ENCODE measurements around the gene RAP1A.
"Not testable (repeated sequence)": the region's sequence is repeated elsewhere in the genome, so short reads cannot be mapped to it uniquely, and the experiment has no call there.

RAP1A gene

DNA sequence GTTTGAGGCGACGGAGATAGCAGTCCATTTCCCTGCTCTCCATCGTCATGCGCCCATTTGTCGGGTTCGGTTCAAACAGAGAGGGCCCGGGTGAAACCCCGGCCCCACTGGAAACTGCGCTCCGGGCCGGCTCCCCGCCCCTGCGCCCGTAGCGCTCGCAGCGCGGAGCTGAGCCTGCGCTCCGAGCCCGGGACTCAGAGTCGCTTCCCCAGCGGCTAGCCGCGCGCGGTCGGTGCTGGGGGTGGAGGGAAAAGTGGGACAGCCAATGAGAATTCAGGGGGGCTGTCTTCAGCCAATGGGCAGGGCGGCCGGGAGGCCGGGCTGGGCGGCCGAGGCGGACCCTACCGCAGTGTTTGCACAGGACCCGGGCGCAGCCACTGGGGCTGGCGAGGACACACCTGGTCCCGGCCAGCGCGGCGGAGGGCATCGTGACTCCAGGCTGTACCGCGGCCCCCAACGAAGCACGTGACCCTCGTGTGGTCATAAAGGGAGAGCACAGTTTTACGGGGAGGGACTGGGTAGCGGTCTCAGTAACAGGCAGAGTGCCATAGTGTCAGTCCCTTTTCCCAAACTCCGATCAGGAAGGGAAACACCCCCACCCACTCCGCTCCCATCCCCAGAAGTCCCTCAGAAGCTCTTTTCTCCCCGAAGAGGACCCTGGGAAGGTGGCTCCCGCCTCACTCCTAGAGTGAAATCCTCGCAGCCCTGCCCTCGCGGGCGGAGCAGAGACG lies 119.8 kb downstream of the RAP1A start, which contains the start of gene INKA2:
INKA2 (minus strand) TSS at position 202 of the 731 bp plus-strand sequence; CDS start at position 49, 153 bp downstream.
- DNase-seq: peak; percentile 98

DNA sequence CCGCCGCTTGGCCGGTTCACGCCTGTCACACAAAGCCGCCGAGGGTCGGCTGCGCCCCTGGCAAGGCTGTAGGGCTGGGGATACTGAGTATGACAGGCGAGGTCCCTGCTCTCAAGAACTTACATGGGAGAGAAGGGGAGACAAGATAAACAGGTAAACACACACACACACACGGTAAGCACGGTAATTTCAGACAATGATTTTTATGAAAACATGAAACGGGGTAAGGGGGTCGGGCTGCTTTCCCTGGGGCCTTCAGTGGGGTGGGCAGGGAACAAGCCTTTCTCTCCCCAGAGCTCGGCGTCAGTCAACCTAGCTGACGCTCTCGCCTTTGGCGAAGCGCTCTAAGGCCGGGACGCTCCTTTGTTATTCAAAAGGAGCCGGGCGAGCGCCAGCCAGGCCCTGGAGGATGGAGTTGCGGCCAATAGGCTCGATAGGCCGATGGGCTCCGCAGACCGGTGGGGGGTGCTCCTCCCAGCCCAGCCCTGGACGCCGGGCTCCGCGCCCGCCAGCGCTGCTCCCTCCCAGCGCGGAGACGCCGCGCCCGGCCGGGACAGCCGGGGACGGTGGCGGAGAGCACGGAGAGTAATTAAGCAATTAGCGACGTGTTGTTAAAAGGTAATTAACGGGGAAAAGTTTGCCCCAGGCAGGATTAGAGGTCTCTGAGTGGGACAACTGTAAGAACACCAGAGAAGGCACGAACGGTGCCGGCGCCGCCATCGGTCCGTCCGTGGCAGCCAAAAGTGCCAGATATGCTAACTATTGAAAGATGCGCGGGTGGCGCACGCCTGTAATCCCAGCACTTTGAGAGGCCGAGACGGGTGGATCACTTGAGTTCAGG lies 120.6 kb downstream of the RAP1A start:
- DNase-seq: peak; percentile 95

DNA sequence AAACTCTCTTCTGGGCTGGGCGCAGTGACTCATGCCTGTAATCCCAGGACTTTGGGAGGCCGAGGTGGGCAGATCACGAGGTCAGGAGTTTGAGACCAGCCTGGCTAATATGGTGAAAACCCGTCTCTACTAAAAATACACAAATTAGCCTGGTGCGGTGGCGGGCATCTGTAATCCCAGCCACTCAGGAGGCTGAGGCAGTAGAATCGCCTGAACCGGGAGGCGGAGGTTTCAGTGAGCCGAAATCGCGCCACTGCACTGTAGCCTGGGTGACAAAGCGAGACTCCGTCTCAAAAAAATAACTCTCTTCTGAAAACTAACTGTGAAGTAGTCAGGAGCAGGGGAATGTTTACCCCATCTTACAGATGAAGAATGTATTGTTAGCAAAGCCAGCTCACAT lies 122.7 kb downstream of the RAP1A start:
- not testable (repeated sequence) for DNase-seq

DNA sequence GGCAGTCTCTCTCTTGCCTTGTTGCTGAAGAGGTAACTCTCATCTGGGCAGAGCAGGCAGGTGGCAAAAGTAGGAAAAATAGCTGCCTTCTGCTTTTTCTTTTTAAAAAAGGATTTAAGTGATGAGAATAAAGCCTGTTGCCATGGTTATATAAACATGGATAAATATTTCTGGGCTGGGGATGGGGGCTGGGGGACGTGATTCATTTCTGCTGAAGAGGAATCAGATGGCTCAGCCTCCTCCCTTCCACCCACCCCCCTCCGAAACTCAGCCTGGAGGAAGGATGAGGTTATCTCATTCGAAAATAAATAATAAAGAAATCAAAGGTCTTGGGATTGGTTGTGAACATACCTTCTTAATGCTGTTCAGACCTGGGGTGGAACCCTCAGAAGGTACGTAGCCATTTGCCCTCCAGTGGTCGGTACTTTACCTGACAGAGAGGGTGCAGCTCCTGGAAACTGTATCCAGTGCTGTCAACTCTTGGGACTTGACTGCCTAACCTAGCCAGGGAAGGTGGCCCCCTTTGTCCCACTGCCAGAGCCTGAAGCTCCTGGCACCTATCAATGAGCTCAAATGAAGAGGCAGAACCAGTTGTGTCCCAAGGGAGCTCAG lies 123.5 kb downstream of the RAP1A start:
- DNase-seq: peak; percentile 15

DNA sequence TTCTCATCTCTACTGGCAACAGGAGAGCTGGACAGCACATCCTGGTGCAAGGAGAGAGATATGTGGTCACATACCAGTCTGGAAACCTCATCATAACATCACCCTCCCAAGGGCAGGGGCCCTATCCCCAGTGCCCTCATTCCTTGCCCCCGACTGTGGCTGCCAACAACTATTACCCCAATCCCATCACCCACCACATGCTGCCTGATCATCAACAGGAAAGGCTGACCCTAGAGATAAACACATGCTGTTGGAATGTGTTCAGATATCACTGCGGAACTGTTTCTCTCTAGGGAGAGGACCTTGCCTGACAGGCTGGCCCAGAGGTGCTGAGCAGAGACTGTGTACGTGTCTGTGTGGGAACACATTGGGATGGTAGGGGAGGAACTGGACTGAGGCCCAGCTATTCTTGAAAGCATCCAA lies 124.1 kb downstream of the RAP1A start:
- DNase-seq: no peak

DNA sequence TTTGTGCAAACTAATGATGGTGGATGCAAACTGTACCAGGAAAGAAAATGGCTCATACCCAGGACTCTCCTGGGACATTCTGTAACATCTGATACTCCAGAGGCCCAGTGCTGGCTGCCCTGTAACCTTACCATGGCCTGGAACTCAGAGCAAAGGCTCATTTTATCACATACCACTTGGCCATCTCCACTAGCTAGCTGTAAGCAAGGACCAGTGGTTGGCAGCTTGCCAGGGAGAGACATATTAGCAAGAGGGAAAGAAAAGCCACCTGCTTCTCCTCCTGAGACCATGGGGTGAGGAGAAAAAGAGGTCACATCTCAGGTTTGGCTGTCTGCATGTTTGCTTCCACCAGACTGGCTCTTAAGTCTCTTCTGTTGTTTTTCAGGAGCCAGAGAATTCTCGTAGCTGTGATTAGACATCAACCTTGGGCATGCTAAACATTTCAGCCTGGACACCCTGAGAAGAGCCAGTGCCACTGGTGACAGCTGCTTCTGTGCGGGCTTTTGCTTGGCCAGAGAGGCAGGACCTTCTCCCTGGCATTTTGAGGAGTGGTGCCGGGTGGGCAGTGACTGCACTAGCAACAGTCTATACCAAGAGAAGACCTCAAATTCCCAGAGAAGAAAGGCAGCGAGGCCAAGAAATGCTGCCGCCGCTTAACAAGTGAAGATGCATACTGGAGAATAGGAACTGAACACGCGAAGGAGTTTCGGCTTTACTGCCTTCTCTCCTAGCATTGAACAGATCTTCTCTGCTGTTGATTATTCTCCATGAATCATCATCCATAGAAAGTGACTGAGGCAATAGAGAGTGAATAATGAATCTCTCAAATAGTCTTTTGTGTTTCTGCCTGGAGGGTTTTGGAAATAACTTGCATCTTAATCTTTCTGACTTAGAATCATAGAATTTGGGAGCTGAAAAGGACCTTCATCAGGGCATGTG lies 126.4 kb downstream of the RAP1A start:
- DNase-seq: peak; percentile 31

DNA sequence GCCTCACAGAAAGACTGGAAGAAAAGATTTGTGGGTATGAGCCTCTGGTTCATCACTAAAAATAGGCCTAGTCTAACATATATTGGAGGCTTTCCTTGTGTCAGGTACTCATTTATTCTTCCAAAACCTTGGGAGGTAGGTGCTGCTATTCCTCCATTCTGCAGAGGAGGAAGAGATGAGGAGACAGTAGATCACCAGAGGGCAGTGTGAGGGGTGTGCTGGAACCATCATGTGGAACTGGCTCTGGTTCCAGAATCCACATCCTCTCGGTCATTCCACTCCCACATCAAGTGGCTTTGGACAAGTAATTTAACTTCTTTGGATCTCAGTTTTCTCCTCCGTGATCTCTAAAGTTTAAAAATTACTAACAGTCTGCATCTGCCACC lies 127.0 kb downstream of the RAP1A start:
- DNase-seq: no peak

DNA sequence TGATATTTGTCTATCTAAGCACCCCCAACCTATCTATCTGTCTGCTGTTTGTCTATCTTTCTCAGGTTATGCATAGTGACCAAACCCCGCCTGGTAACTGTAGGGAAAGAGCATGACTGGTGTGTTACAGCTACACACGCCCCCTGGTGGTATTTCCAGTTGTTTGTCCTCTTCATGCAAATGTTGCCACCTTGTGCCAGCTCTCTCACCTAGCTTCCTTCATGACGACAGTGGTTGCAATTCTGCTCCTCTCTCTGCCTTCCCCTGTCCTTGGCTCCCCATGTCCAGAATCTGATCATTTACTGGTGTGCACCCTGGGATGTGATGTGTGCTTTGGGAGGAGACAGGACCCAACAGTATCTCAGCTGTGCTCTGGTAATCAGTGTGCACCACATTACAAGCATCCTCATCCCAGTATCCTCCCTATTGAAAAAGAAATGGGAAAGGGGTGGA lies 127.7 kb downstream of the RAP1A start:
- peak; percentile 88 for DNase-seq

DNA sequence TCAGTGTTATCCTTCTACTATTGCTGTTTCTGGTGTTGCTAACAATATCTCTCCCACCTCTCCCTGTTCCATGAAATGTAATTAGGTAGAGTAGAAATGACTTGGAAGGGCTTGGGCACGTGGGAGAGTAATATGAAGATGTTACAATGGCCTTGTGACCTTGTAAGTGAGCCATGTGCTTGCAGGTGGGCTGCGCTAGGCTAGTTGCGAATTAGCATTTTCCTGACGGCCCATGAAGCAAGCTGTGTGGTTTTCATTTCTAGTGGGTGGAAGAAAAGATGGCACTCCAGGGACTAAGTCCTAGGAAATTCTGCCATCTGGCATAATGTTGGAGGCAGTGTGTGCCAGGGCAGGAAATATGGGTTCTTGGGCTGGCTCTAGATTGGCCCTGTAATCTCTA lies 128.4 kb downstream of the RAP1A start:
- DNase-seq: no peak

DNA sequence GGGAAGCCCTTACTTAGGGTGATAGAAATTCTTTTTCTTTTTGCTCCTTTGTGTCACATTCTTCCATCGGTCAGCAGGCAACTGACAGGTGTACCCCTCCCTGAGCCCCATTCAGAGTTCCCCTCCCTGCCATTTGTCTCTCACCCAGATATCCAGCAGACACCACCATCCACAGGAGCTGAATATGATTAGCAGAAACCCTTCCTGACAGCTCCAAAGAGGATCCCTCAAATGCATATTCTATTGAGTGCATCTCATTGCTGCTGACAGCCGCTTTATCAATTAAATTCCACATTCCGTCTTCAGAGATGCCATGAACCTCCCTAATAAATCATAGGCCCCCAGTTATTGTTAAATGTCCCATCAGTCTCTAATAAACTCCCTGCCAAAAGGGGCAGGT lies 130.0 kb downstream of the RAP1A start:
- DNase-seq: no peak

DNA sequence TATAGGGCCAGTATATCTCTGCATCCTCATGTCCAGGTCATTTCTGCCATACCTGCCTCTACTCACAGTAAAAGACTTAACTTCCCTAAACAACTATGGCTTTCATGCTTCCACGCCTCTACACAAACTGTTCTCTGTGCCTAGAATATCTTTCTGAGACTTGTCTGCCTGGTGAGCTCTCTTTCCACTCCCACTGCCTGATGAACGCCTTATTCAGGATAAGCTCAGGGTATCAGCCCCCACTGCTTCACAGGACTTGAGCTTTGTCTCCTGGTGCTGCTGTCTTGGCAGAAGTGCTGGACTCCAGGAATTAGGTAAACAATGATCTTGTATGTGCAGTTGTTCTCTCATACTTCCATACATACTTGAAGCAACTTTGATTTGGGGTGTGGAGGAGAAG lies 131.3 kb downstream of the RAP1A start:
- no peak for DNase-seq

DNA sequence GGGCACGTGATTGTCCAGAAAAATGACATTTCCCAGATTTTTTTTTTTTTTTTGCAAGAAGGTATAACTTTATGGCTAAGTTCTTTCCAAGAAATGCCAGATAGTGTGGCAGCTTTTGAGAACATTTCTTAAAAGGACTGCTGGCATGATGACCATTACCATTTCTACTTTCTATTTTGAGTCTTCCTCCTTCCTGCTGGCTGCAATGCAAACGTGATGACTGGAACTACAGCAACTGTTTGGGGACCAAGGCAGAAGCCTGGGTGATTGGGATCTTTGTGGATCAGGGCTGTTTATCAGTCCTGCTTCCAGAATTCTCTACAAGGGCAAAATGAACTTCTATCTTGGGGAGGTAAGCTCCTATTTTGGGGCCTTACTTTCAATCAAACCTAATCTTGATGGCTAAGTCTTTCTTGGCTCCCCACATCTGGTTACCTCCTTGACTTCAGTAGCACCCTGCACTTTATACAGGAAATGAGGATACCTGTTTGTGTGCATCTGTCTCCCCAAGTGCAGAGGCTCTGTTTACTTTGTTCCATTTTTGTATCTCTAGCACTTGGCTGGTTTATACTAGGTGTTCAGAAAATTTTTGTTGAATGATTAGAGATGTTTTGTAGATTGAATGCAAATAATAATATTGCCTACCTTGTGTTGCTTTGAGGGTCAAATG lies 132.5 kb downstream of the RAP1A start:
- DNase-seq: no peak

DNA sequence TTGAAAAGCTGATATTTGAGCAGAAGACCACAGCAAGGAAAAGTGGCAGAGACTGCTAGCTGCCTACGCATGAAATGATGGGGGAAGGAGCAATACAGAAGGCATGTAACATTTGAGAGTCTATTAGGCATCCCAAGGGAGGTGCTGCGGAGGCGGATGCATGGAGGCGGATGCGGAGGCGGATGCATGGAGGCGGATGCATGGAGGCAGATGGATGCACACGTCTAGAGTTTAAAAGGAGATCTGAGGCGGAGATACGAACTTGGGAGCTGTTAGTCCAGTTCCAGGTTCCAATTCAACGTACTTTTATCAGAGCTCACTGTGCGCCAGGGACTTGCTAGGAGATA lies 135.4 kb downstream of the RAP1A start:
- DNase-seq: peak; percentile 77

DNA sequence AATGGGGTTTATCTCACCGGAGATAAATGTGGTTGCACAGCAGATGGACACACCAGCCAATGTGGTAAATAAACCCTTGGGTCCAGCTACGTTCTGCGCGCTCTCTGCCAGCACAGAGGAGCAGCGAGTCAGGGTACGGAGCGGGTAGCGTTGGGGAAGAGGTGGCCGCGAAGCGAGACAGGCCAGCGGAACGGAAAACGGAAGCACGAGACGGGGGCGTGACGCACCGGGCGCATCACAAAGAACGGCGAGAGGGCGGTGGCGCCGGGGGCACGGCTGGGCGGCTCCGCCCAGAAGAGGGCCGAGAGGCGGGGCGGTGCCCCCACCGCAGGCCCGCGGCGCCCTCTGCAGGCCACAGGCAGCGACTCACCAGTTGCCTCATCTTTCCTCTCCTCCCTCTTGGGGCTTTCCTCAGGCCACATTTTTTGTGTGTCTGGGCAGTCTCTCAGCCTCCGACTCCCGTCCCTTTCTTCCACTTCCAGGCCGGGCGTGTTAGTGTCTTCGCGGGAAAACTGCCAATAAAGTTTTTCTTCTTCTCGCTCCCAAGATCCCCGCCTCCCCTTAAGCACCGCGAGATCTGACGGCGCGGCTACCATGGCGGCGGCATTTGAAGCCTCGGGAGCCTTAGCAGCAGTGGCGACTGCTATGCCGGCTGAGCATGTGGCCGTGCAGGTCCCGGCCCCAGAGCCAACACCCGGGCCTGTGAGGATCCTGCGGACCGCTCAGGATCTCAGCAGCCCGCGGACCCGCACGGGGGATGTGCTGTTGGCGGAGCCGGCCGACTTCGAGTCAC lies 135.9 kb downstream of the RAP1A start, which contains the start of gene DDX20:
DDX20 (plus strand) TSS at position 571 of the 793 bp plus-strand sequence; CDS start at position 595, 24 bp downstream.
- peak; percentile 98 for DNase-seq

DNA sequence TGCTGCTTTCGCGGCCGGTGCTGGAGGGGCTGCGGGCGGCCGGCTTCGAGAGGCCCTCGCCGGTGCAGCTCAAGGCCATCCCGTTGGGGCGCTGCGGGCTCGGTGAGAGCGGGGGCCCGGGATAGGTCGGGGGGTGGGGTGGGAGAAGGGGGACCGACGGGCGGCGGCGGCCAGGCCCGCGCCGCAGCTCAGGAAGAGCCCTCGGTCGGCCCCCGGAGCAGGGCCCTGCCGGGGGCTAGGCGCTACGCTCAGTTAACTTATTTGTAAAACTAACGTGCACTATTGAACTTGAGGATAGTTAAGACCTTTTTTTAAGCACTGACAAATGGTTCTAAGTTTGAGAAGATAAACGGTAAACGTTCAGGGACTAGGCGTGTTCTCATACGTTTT lies 136.5 kb downstream of the RAP1A start:
- DNase-seq: no peak

DNA sequence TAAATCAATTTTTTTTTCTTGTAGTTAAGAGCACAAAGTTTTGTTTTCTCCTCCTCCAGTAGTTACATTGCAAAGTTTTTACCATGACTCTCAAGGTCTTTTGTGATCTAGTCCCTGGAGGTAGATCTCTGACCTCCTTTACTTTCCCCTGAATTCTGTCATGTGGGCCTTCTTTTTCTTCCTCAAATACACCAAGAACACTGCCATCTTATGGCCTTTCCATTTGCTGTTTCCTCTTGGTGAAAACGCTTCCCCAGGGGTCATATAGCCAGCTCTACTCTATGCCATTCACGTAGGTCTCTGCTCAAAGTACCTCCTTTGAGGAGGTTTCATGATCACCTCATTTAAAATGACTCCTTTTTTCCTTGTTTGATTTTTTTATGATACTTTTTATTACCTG lies 138.8 kb downstream of the RAP1A start:
- peak; percentile 24 for DNase-seq

DNA sequence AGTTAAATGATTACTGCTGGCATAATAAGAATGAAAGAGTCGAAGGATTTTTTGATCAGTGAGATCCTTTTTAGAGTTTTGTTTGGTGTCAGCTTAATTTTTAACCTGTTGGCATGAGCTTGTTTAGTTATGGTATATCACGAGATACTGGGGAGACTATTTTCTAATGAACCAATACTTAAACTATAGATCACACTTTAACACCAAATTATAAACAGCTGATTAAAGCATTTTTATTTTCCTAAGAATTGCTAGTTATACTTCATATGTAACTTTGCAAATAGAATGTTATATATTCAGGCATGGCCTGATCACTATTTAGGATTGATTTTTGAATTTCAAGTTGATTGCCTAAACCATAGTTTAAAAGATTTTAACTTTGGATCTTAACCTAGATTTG lies 142.1 kb downstream of the RAP1A start:
- DNase-seq: no peak

DNA sequence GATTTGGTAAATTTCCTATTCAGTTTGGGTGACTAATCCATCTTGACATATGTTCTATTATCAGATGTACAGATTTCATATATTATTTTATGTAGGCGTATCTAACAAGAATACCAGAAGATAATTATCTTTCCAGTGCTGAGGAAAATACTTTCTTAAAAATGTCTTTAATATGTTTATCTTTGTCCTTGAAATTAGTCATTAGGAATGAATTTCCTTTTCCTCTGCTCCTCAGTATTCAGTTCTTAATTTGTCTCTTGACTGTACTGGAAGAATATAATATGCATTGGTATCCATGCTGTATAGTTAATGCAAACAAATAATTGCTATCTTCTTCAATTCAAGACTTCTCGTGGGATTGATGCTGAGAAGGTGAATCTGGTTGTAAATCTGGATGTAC lies 142.7 kb downstream of the RAP1A start:
- no peak for DNase-seq

Measured in DMS53 (cell line).